Right ventricle myocardium inferior (tissue), 1 donor: Measurements from ENCODE around the gene KCNK13. TPM values are rescaled to one million over a fixed set of nuclear protein-coding genes. Genes with fewer than 3 reads are reported as not detected.
A peak's percentile ranks its signal among the peaks of the same experiment; 100 is the strongest.

Experiments
- ATAC-seq: fragments of 200-7000 bp; cut with Tn5 transposase; one replicate; pipeline ENCODE4 v1.9.1; 2020; ENCODE audit warnings: mild to moderate bottlenecking, moderate library complexity
- DNase-seq: peaks from one replicate; pipeline ENCODE4 v3.0.0; 2021; ENCODE audit errors: missing footprints
- intact Hi-C: fragments of 100-400 bp; cut with DNase I; formaldehyde crosslinking; loops from one replicate; pipeline ENCODE4 v1.11.0; 2022
- total RNA-seq: library from RNA; stranded (reverse); fragmentation: NEBNext Ultra II Directional; extraction: Animal tissue kit (Norgen Biotek cat#: 25700); gene quantifications from one replicate; pipeline ENCODE4 v1.2.1, GENCODE V29; 2021
- donor health status: DM: no; HTN: yes; CAD: no; lungs with severe emphysema.

The KCNK13 gene
- total RNA-seq, 1 donor from 2014 or later = 6.7 TPM

DNA sequence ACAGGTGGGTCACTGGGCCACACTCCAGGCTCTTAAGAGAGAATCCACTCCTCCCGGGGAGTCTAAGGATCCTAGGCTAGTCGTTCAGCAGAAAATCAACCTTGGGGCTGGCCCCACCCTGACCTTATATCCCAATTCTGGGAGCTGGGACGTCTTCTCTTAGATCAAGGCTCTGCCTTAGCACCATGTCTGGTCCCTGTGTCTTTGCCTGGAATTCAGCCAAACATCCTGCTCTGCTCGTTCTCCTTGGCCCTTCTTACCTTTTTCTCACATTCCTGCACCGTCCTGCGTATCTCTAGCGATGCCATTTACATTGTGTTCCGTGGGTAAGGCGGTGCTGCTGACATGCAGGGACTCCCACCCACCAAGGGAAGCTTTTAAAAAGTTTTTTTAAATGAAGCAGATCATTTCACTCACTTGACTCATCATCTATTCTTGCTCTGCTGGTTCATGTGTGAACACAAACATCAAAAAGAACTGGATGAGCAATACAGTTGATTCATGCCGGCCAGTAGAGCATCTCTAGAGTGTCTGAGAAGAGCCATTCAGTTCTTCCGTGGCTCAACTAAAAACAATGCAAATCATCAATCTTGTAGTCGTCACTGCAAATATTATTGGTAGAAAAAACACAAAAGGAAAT is 50.2 kb downstream of the KCNK13 start:
- no peak for DNase-seq
- ATAC-seq = no peak
- intact Hi-C loops = no loop called here

DNA sequence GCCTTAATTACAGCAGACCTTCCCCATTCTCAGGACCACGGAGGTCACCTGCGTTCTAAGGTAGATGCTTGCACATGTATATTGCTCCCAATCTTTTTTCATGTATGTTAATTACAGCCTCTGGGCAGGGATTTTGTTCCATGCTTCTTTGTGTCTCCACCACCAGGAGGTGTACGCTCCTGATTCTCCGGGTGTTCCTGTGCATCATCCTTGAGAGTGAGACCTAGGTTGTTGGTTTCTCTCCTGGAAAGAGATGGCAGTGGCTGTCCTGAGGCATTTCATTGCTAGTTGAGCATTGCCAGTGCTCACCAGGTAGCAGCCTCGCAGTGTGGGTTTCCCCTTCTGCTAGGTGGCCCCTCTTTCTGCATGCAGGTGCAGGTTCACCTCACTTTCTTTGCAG is 52.8 kb downstream of the KCNK13 start:
- no peak for DNase-seq
- ATAC-seq = no peak
- intact Hi-C loops = no loop called here

DNA sequence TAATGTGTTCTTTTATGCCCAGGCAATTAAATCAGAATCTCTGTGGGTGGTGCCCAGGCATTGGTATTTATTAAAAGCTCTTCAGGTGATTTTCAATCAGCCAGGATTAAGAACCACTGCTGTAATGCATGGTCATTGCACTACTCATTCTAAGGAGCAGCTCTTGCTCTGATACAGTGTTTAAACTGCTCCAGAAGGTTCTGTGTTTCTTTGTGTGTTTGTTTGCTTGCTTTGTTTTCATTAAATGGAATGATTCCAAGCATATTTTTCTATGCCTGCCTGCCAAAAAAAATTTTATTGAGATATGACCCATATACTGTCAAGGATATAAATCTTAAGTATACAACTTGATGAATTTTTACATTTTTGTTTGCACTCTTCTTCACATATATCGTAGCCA is 54.0 kb downstream of the KCNK13 start:
- intact Hi-C loops = no loop called here
- DNase-seq = no peak
- ATAC-seq = no peak

DNA sequence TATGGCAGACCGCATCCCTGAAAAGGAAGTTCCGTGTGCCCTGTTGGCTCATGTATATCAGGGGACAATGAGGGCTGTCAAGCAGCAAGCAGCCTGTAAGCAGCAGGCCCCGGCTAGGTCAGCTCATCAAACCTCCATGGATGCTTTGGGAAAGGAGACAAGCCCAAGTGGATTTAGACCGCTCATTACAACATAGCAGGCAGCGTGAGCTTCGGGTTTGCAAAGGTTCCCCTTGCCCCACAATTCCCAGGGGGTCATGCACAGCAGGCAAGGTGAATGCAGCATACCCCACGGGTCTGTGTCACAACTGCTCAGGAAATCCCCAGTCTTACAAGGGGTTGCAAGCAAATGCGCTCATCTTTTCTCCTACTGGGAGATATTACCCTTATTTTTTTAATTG is 54.6 kb downstream of the KCNK13 start:
- DNase-seq = no peak
- intact Hi-C loops = no loop called here
- no peak for ATAC-seq

GRCh38 chr14:90118027-90118426 is 56.2 kb downstream of the KCNK13 start:
- intact Hi-C loops = no loop called here
- ATAC-seq (no peak), DNase-seq (no peak)

- ATAC-seq (no peak), DNase-seq (no peak)
- intact Hi-C loops = no loop called here
Measured at GRCh38 chr14:90126260-90126659, 64.5 kb downstream of the KCNK13 start.

- no peak for ATAC-seq
- intact Hi-C loops = no loop called here
- no peak for DNase-seq
Measured at GRCh38 chr14:90132821-90133570, 71.2 kb downstream of the KCNK13 start.

DNA sequence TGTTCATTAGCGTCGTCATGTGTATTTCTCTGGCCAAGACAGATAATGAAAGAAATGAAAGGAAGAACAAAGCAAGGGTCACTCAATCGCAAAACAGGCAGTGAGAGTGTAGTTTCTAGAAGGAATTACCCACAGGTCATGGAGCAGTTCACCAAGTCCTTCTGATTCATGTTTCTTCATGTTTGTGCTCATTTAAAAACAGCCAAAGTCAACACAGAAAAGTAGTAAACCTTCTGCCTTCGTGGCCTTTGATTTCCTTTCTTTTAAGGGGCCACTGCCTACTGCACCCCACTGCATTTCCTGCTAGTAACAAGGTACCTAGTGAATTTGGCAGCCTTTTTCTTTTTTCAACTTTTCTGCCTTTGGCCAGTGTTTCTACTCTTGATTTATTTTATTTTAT is 75.1 kb downstream of the KCNK13 start:
- intact Hi-C loops = no loop called here
- ATAC-seq (no peak), DNase-seq (no peak)

- ATAC-seq = no peak
- intact Hi-C loops = no loop called here
Measured at GRCh38 chr14:90137807-90138206, 76.0 kb downstream of the KCNK13 start.

DNA sequence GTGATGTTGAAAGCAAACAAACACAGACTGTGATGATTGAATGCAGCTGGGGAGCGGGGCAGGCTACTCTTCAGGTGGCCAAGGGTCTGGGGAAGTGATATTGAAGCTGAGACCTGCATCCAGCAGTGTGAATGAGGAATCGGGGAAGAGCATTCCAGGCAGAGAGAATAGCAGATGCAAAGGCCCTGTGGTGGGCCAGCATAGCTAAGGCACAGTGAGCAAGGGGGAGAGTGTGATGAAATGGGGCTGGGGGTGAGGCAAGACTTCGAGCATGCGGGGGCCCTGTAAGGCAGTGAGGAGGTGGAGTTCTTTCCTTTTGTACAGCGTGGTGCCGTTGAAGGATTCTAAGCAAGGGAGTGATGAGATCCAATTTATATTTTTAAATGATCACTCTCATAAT is 77.4 kb downstream of the KCNK13 start:
- DNase-seq = no peak
- no peak for ATAC-seq
- intact Hi-C loops = no loop called here

More at GRCh38 chr14:90137807-90138206, 76.0 kb downstream of the KCNK13 start:
- no peak for DNase-seq

- intact Hi-C loops = no loop called here
- ATAC-seq = no peak
- DNase-seq = no peak
Measured at GRCh38 chr14:90140298-90140955, 78.6 kb downstream of the KCNK13 start.

DNA sequence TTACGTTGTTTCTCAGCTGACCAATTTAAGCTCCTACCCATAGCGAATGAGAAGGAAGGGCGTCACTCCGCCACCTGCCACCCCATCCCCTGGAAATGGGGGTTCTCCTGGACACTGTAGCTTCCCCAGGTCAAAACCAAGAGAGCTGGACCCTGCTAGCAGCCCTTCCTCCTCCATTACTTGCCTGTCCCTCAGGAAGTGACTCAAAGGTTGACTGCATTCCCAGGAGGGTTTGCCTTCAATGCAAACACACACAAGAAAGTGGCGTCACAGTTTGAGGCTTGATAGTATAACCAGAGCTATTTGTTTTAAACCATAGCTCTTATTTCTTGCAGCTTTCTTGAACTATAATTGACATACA is 79.1 kb downstream of the KCNK13 start:
- intact Hi-C loops = no loop called here
- ATAC-seq (no peak), DNase-seq (no peak)

GRCh38 chr14:90153429-90153828 is 91.6 kb downstream of the KCNK13 start:
- DNase-seq = no peak
- no peak for ATAC-seq
- intact Hi-C loops = no loop called here

- intact Hi-C loops = no loop called here
- ATAC-seq = no peak
Measured at GRCh38 chr14:90154110-90154509, 92.3 kb downstream of the KCNK13 start.

GRCh38 chr14:90159146-90159545 is 97.4 kb downstream of the KCNK13 start:
- no peak for DNase-seq
- intact Hi-C loops = no loop called here
- ATAC-seq = peak; percentile 86

More at GRCh38 chr14:90154110-90154509, 92.3 kb downstream of the KCNK13 start:
- DNase-seq = no peak

- intact Hi-C loops = no loop called here
- ATAC-seq (no peak), DNase-seq (no peak)
Measured at GRCh38 chr14:90159688-90160087, 97.9 kb downstream of the KCNK13 start.

DNA sequence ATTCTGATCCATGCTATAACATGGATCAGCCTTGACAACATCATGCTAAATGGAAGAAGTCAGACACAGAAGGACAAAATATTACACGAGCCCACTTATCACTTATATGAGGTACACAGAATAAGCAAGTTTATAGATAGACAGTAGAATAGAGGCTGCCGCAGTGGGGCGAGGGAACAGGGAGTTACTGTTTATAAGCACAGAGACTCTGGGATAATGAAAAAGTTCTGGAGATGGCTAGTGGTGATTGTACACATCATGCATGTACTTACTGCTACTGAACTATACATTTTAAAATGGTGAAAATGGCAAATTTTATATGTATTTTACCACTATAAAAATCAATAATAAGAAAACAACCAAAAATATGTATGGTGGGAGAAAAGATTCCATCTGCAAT is 99.3 kb downstream of the KCNK13 start:
- DNase-seq = no peak
- no peak for ATAC-seq
- intact Hi-C loops = no loop called here

DNA sequence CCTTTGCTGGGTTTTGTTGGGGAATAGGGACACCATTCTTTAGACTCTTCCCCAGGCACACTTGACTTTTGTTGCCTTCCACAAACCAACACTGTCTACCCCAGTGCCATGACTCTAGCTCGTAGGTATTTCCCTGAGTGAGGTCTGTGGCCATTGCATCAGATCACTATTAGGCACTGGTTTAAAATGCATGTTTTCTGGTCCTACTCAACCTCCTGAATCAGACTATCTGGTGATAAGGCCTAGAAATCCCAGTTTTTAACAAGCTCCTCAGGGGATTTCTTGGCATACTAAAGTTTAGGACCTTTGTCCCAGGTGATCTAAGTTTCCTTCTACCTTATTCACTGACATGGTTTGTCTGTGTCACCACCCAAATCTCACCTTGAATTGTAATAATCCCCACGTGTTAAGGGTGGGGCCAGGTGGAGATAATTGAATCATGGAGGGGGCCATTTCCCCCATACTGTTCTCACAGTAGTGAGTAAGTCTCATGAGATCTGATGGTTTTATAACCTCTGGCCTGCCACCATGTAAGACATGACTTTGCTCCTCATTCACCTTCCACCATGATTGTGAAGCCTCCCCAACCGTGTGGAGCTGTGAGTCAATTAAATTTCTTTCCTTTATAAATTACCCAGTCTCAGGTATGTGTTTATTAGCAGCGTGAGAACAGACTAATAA is 106.8 kb downstream of the KCNK13 start:
- ATAC-seq = no peak
- intact Hi-C loops = no loop called here
- no peak for DNase-seq

- ATAC-seq = no peak
- DNase-seq = no peak
- intact Hi-C loops = loop anchor here (5.0 kb wide), 1 partner anchor 113 kb away; the partner anchor contains the start of gene KCNK13
Measured at GRCh38 chr14:90175631-90176030, 113.8 kb downstream of the KCNK13 start.
